ENCODE data around the gene CALB2. TPM values are rescaled to one million over a fixed set of nuclear protein-coding genes. Genes with fewer than 3 reads are reported as not detected.

CALB2 gene
- total RNA-seq, 1 experiment from 2014 or later, result 5.5 TPM

DNA sequence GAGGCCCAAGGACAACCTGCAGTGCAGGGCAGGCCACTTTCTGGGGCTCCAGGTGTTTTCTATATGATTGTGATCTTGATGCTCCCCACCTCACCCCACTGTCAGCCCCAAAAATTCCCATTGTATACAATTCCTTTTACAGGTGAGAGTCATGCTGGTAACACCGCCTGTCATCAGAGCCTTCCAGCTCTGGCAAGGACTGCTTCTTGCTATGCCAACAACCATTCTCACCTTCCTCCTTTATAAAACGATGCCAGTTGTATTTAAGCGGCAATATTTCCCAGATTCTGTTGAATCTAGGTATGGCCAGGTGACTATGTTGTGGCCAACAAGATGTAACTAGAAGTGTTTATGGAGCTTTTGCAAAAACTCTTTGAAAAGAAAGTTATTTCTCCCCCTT is 30.4 kb upstream of the CALB2 start:
- ATAC-seq (no peak), DNase-seq (ENCODE audit: low read depth, low spot score) (no peak)
- H2AFZ ChIP-seq (ENCODE audit: low read depth, low read length, poor library complexity, severe bottlenecking), result no peak overlapping the region
- intact Hi-C loops (cut with micrococcal nuclease), result no loop called here
- no peak for TF ChIP-seq CEBPB (IDR thresholded peaks at IDR 0.05; ENCODE audit: low read depth)
- no peak for TF ChIP-seq ZFX (IDR thresholded peaks at IDR 0.05)
- no peak for TF ChIP-seq SIN3A (IDR thresholded peaks at IDR 0.05; ENCODE audit: low read depth)
- TF ChIP-seq, protein P1, sequence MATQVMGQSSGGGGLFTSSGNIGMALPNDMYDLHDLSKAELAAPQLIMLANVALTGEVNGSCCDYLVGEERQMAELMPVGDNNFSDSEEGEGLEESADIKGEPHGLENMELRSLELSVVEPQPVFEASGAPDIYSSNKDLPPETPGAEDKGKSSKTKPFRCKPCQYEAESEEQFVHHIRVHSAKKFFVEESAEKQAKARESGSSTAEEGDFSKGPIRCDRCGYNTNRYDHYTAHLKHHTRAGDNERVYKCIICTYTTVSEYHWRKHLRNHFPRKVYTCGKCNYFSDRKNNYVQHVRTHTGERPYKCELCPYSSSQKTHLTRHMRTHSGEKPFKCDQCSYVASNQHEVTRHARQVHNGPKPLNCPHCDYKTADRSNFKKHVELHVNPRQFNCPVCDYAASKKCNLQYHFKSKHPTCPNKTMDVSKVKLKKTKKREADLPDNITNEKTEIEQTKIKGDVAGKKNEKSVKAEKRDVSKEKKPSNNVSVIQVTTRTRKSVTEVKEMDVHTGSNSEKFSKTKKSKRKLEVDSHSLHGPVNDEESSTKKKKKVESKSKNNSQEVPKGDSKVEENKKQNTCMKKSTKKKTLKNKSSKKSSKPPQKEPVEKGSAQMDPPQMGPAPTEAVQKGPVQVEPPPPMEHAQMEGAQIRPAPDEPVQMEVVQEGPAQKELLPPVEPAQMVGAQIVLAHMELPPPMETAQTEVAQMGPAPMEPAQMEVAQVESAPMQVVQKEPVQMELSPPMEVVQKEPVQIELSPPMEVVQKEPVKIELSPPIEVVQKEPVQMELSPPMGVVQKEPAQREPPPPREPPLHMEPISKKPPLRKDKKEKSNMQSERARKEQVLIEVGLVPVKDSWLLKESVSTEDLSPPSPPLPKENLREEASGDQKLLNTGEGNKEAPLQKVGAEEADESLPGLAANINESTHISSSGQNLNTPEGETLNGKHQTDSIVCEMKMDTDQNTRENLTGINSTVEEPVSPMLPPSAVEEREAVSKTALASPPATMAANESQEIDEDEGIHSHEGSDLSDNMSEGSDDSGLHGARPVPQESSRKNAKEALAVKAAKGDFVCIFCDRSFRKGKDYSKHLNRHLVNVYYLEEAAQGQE (IDR thresholded peaks at IDR 0.05; ENCODE audit: low read depth), result no peak
- no peak for TF ChIP-seq ZNF274 (IDR thresholded peaks at IDR 0.05; ENCODE audit: low read depth, low read length)
- TF ChIP-seq FOSL1 (IDR thresholded peaks at IDR 0.05; ENCODE audit: low read depth), result no peak
- no peak for TF ChIP-seq ELF1 (IDR thresholded peaks at IDR 0.05; ENCODE audit: borderline replicate concordance, low read depth)
- TF ChIP-seq, protein P2, sequence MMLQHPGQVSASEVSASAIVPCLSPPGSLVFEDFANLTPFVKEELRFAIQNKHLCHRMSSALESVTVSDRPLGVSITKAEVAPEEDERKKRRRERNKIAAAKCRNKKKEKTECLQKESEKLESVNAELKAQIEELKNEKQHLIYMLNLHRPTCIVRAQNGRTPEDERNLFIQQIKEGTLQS (IDR thresholded peaks at IDR 0.05), result no peak
- no peak for TF ChIP-seq TCF7L2 (IDR thresholded peaks at IDR 0.05; ENCODE audit: borderline replicate concordance, extremely low read depth, insufficient read depth, insufficient read length)
- TF ChIP-seq EZH2 (IDR thresholded peaks at IDR 0.05), result no peak
- no peak for TF ChIP-seq POLR2AphosphoS5 (IDR thresholded peaks at IDR 0.05; ENCODE audit: low read depth, low read length)
- no peak for TF ChIP-seq EGR1 (IDR thresholded peaks at IDR 0.05; ENCODE audit: low read depth)
- no peak for TF ChIP-seq SP1 (IDR thresholded peaks at IDR 0.05; ENCODE audit: low read depth)
- no peaks in the 10 kb centered on the region for H3K36me3 ChIP-seq (ENCODE audit: control insufficient read depth in 1 of 2, insufficient read depth in 2 of 2, low read length in 2 of 2)
- RAD21 ChIA-PET (ENCODE audit: low non-redundant PET in 1 of 2, low total read pairs in 2 of 2, uncharacterized antibody in 2 of 2, unreplicated experiment in 2 of 2), result no interaction called here
- BruUV-seq (replicated peaks), result no TSS peak
- no peaks in the 10 kb centered on the region for H3K4me1 ChIP-seq (ENCODE audit: control insufficient read depth in 1 of 2, insufficient read depth in 2 of 2, low read length in 2 of 2)
- CTCF ChIA-PET, result interaction anchor here (2.0 kb wide), 1 partner anchor 16 kb away, joined by 8 read pairs; no protein-coding TSS in a partner anchor
- no peaks in the 10 kb centered on the region for H3K9me3 ChIP-seq (ENCODE audit: control insufficient read depth in 1 of 2, insufficient read depth in 1 of 2, low read depth in 1 of 2, low read length in 2 of 2)
- POLR2A ChIA-PET, result no interaction called here
- no peak overlapping the region for H3K27ac ChIP-seq (ENCODE audit: low read depth, low read length)
- no peaks in the 10 kb centered on the region for H3K27me3 ChIP-seq (ENCODE audit: insufficient read depth, low read length)
- no peak overlapping the region for H3K4me2 ChIP-seq (ENCODE audit: low read length)
- no peak overlapping the region for H3K9ac ChIP-seq (ENCODE audit: low read length)
- no peaks in the 10 kb centered on the region for H4K20me1 ChIP-seq (ENCODE audit: insufficient read depth)
- H3K9me2 ChIP-seq (ENCODE audit: insufficient read depth), result no peaks in the 10 kb centered on the region
- H3K79me2 ChIP-seq (ENCODE audit: insufficient read depth, low read length), result no peaks in the 10 kb centered on the region
- H3K4me3 ChIP-seq (replicated peaks in 1 of 2; ENCODE audit: low read depth in 1 of 2, low read length in 2 of 2), result no peak overlapping the region
